HG02623 (cell line): Measurements from ENCODE around the gene PROK2.

Experiments used
- ATAC-seq: cut with Tn5 transposase; IDR thresholded peaks from one replicate; pipeline ENCODE4 v1.9.1; 2021; ENCODE audit warnings: moderate library complexity; ENCODE audit not compliant: unreplicated experiment

PROK2 gene

GRCh38 chr3:71784914-71785531 is at the start of gene PROK2:
Gene PROK2 (minus strand): TSS chr3:71785148. CDS start chr3:71785052, 96 bp downstream.
- no peak for ATAC-seq

- ATAC-seq, result no peak
Observed at GRCh38 chr3:71831599-71831998, 46.7 kb upstream of the PROK2 start.

- ATAC-seq, result no peak
Observed at GRCh38 chr3:71825551-71826283, 40.8 kb upstream of the PROK2 start.

GRCh38 chr3:71821116-71821515 is 36.2 kb upstream of the PROK2 start:
- no peak for ATAC-seq

- no peak for ATAC-seq
Observed at GRCh38 chr3:71817262-71817661, 32.3 kb upstream of the PROK2 start.

- ATAC-seq, result no peak
Observed at GRCh38 chr3:71816767-71817156, 31.8 kb upstream of the PROK2 start.

GRCh38 chr3:71815340-71816067 is 30.6 kb upstream of the PROK2 start:
- ATAC-seq, result no peak

- no peak for ATAC-seq
Observed at GRCh38 chr3:71813704-71814103, 28.8 kb upstream of the PROK2 start.

- ATAC-seq, result no peak
Observed at GRCh38 chr3:71813073-71813472, 28.1 kb upstream of the PROK2 start.

GRCh38 chr3:71810056-71810455 is 25.1 kb upstream of the PROK2 start:
- ATAC-seq, result no peak

- ATAC-seq, result no peak
Observed at GRCh38 chr3:71809321-71810026, 24.5 kb upstream of the PROK2 start.

GRCh38 chr3:71806736-71807135 is 21.8 kb upstream of the PROK2 start:
- ATAC-seq, result no peak

- no peak for ATAC-seq
Observed at GRCh38 chr3:71805691-71806090, 20.7 kb upstream of the PROK2 start.

- ATAC-seq, result no peak
Observed at GRCh38 chr3:71805199-71805598, 20.3 kb upstream of the PROK2 start.

- ATAC-seq, result no peak
Observed at GRCh38 chr3:71803248-71803647, 18.3 kb upstream of the PROK2 start.

- ATAC-seq, result no peak
Observed at GRCh38 chr3:71801986-71802385, 17.0 kb upstream of the PROK2 start.

GRCh38 chr3:71800023-71800422 is 15.1 kb upstream of the PROK2 start:
- ATAC-seq, result no peak

GRCh38 chr3:71797455-71797854 is 12.5 kb upstream of the PROK2 start:
- no peak for ATAC-seq

- no peak for ATAC-seq
Observed at GRCh38 chr3:71796290-71796689, 11.3 kb upstream of the PROK2 start.

- ATAC-seq, result no peak
Observed at GRCh38 chr3:71791634-71792033, 6.7 kb upstream of the PROK2 start.

GRCh38 chr3:71789922-71790321 is 5.0 kb upstream of the PROK2 start:
- ATAC-seq, result no peak
